ENCODE measurements around the gene SSR1.
"Not testable (repeated sequence)": the region's sequence is repeated elsewhere in the genome, so short reads cannot be mapped to it uniquely, and the experiment has no call there.

The SSR1 gene

GRCh38 chr6:7312616-7313504 is at the start of gene SSR1:
Gene SSR1 (minus strand): TSS chr6:7313199. CDS start chr6:7313120, 79 bp downstream.
- peak within 1 kb of the TSS; percentile 81 for H3K4me3 ChIP-seq (ENCODE audit: low read depth, low read length)
- DNase-seq (ENCODE audit: low read depth), result peak; percentile 85
- no peak for TF ChIP-seq CTCF (IDR thresholded peaks at IDR 0.05; ENCODE audit: low read depth, low read length, missing control alignments)

GRCh38 chr6:7351916-7352315 is 38.9 kb upstream of the SSR1 start:
- H3K4me3 ChIP-seq (ENCODE audit: low read depth, low read length), result not testable (repeated sequence)

GRCh38 chr6:7350591-7350990 is 37.6 kb upstream of the SSR1 start:
- not testable (repeated sequence) for H3K4me3 ChIP-seq (ENCODE audit: low read depth, low read length); DNase-seq (ENCODE audit: low read depth)

More at GRCh38 chr6:7351916-7352315, 38.9 kb upstream of the SSR1 start:
- DNase-seq (ENCODE audit: low read depth), result not testable (repeated sequence)

- DNase-seq (ENCODE audit: low read depth); H3K4me3 ChIP-seq (ENCODE audit: low read depth, low read length): not testable (repeated sequence)
Measured at GRCh38 chr6:7347551-7347997, 34.6 kb upstream of the SSR1 start.

GRCh38 chr6:7344773-7345450 is 31.9 kb upstream of the SSR1 start:
- DNase-seq (ENCODE audit: low read depth); H3K4me3 ChIP-seq (ENCODE audit: low read depth, low read length): not testable (repeated sequence)

- H3K4me3 ChIP-seq (ENCODE audit: low read depth, low read length), result no peak overlapping the region
- TF ChIP-seq CTCF (IDR thresholded peaks at IDR 0.05; ENCODE audit: low read depth, low read length, missing control alignments), result no peak
- DNase-seq (ENCODE audit: low read depth), result no peak
Measured at GRCh38 chr6:7343546-7344475, 30.8 kb upstream of the SSR1 start.

GRCh38 chr6:7341989-7342742 is 29.2 kb upstream of the SSR1 start:
- no peak for DNase-seq (ENCODE audit: low read depth)
- H3K4me3 ChIP-seq (ENCODE audit: low read depth, low read length), result no peak overlapping the region
- no peak for TF ChIP-seq CTCF (IDR thresholded peaks at IDR 0.05; ENCODE audit: low read depth, low read length, missing control alignments)

- DNase-seq (ENCODE audit: low read depth), result no peak
- no peak for TF ChIP-seq CTCF (IDR thresholded peaks at IDR 0.05; ENCODE audit: low read depth, low read length, missing control alignments)
- no peak overlapping the region for H3K4me3 ChIP-seq (ENCODE audit: low read depth, low read length)
Measured at GRCh38 chr6:7341271-7341670, 28.3 kb upstream of the SSR1 start.
